ENCODE data around the gene ZNF223. TPM values are rescaled to one million over a fixed set of nuclear protein-coding genes. Genes with fewer than 3 reads are reported as not detected.

Gene ZNF223
- polyA plus RNA-seq, 1 of the 3 experiments (the other 2 are of a cell fraction): 2.7 TPM

GRCh38 chr19:44032001-44032610 lies 19.7 kb upstream of the ZNF223 start (continued):
- TF ChIP-seq EP300 (IDR thresholded peaks at IDR 0.05; ENCODE audit: borderline replicate concordance in 1 of 2, low read depth in 1 of 2, low read length in 1 of 2) (no peak), CHD2 (IDR thresholded peaks at IDR 0.05; ENCODE audit: low read length, partially characterized antibody) (no peak)

- Histone ChIP-seq H3F3A (replicated peaks; ENCODE audit: insufficient read depth) (no peaks in the 10 kb centered on the region), H3K27ac (ENCODE audit: low read depth in 2 of 2, low read length in 1 of 2) (no peak overlapping the region), H3K4me2 (no peak overlapping the region), H2AFZ (ENCODE audit: low read depth) (no peak overlapping the region), H3K9me2 (no peaks in the 10 kb centered on the region), H4K20me1 (ENCODE audit: insufficient read depth) (no peaks in the 10 kb centered on the region), H3K4me3 (ENCODE audit: low read depth in 2 of 2, low read length in 1 of 2) (no peak overlapping the region), H3K9me3 (peaks cover 10% of the 10 kb centered on the region), H3K4me1 (ENCODE audit: control insufficient read depth in 1 of 2, insufficient read depth in 2 of 2, low read depth in 1 of 2, low read length in 1 of 2) (no peaks in the 10 kb centered on the region), H3K27me3 (ENCODE audit: insufficient read depth) (no peaks in the 10 kb centered on the region), H3K79me2 (ENCODE audit: insufficient read depth) (no peaks in the 10 kb centered on the region), H3K36me3 (replicated peaks in 1 of 2; ENCODE audit: control insufficient read depth in 1 of 2, insufficient read depth in 2 of 2, low read length in 1 of 2) (no peaks in the 10 kb centered on the region), H3K9ac (no peak overlapping the region)
- ChIA-PET CTCF (interaction anchor here (0.6 kb wide), 1 partner anchor 69 kb away, joined by 3 read pairs; no protein-coding TSS in a partner anchor), POLR2A (no interaction called here)
- TF ChIP-seq EP300 (IDR thresholded peaks at IDR 0.05; ENCODE audit: borderline replicate concordance in 1 of 2, low read depth in 1 of 2, low read length in 1 of 2): no peak
- no peak for TF ChIP-seq NRF1 (IDR thresholded peaks at IDR 0.05; ENCODE audit: low read depth, low read length)
- no peak for TF ChIP-seq CHD2 (IDR thresholded peaks at IDR 0.05; ENCODE audit: low read length, partially characterized antibody)
- no peak for TF ChIP-seq POLR2AphosphoS5 (IDR thresholded peaks at IDR 0.05; ENCODE audit: low read depth, low read length)
- no peak for DNase-seq
- WGBS (ENCODE audit: low lambda C conversion rate): 3% methylated on average over 2 of the region's 2 CpGs
Observed at GRCh38 chr19:44042147-44042546, 9.7 kb upstream of the ZNF223 start.

- Histone ChIP-seq H3K4me3 (ENCODE audit: low read depth in 2 of 2, low read length in 1 of 2) (peak overlapping the region; percentile 71 to 91), H3K79me2 (ENCODE audit: insufficient read depth) (no peaks in the 10 kb centered on the region), H3K27me3 (ENCODE audit: insufficient read depth) (no peaks in the 10 kb centered on the region), H3K9me3 (no peaks in the 10 kb centered on the region), H4K20me1 (ENCODE audit: insufficient read depth) (no peaks in the 10 kb centered on the region), H3K9ac (no peak overlapping the region), H3F3A (replicated peaks; ENCODE audit: insufficient read depth) (no peaks in the 10 kb centered on the region), H3K9me2 (no peaks in the 10 kb centered on the region), H2AFZ (ENCODE audit: low read depth) (peak overlapping the region; percentile 98), H3K4me2 (peak overlapping the region; percentile 74), H3K4me1 (ENCODE audit: control insufficient read depth in 1 of 2, insufficient read depth in 2 of 2, low read depth in 1 of 2, low read length in 1 of 2) (peaks cover 0 to 16% of the 10 kb centered on the region in 2 experiments; a peak in 2 of 4 replicates), H3K36me3 (replicated peaks in 1 of 2; ENCODE audit: control insufficient read depth in 1 of 2, insufficient read depth in 2 of 2, low read length in 1 of 2) (peaks cover 4 to 9% of the 10 kb centered on the region in 2 experiments), H3K27ac (ENCODE audit: low read depth in 2 of 2, low read length in 1 of 2) (peak overlapping the region in 1 of 2 experiments; percentile 16; a peak in 1 of 4 replicates)
- WGBS (ENCODE audit: low lambda C conversion rate): 30% methylated on average over 21 of the region's 21 CpGs
- POLR2A ChIA-PET: interaction anchor here (1.0 to 1.2 kb wide), 3 partner anchors 26 to 114 kb away, joined by 3 to 5 read pairs (median 4); partner anchors contain the start of genes ZNF222 and ZNF226
- CTCF ChIA-PET: interaction anchor here (0.9 kb wide), 1 partner anchor 47 kb away, joined by 3 read pairs; no protein-coding TSS in a partner anchor
- TF ChIP-seq EZH2phosphoT487 (IDR thresholded peaks at IDR 0.05; ENCODE audit: borderline replicate concordance, low read depth) (no peak), NRF1 (IDR thresholded peaks at IDR 0.05; ENCODE audit: low read depth, low read length) (no peak), REST (IDR thresholded peaks at IDR 0.05; ENCODE audit: low read depth, low read length) (no peak), POLR2AphosphoS5 (IDR thresholded peaks at IDR 0.05; ENCODE audit: low read depth, low read length) (no peak), TEAD4 (IDR thresholded peaks at IDR 0.05; ENCODE audit: borderline replicate concordance, insufficient read depth) (no peak), RAD21 (IDR thresholded peaks at IDR 0.05; ENCODE audit: low read length) (no peak), USF2 (IDR thresholded peaks at IDR 0.05; ENCODE audit: borderline replicate concordance, low read depth, low read length) (no peak), NFIC (IDR thresholded peaks at IDR 0.05; ENCODE audit: borderline replicate concordance) (no peak)
- DNase-seq: no peak
Observed at GRCh38 chr19:44050740-44051649, 841 bp upstream of the ZNF223 start.

Measured in SK-N-SH (cell line).